ENCODE results near the gene SERPINA6.
"Not testable (repeated sequence)": the region's sequence is repeated elsewhere in the genome, so short reads cannot be mapped to it uniquely, and the experiment has no call there.

SERPINA6 gene

GRCh38 chr14:94288610-94289465 is 34.3 kb downstream of the SERPINA6 start:
- Histone ChIP-seq H3K4me3 (ENCODE audit: low read depth in 1 of 2, low read length in 1 of 2) (no peak overlapping the region), H3K4me1 (ENCODE audit: control insufficient read depth in 1 of 2, insufficient read depth in 1 of 2, low read depth in 1 of 2, low read length in 1 of 2) (no peaks in the 10 kb centered on the region), H3K9me3 (no peaks in the 10 kb centered on the region), H3K27me3 (peaks cover 10% of the 10 kb centered on the region), H3K27ac (no peak overlapping the region), H3K36me3 (no peaks in the 10 kb centered on the region)
- no peak for TF ChIP-seq CTCF (IDR thresholded peaks at IDR 0.05)

GRCh38 chr14:94285158-94285557 is 38.0 kb downstream of the SERPINA6 start:
- H3K27ac ChIP-seq = no peak overlapping the region
- no peaks in the 10 kb centered on the region for H3K9me3 ChIP-seq
- H3K27me3 ChIP-seq = peaks cover 10% of the 10 kb centered on the region
- H3K36me3 ChIP-seq = no peaks in the 10 kb centered on the region
- H3K4me1 ChIP-seq (ENCODE audit: control insufficient read depth in 1 of 2, insufficient read depth in 1 of 2, low read depth in 1 of 2, low read length in 1 of 2) = no peaks in the 10 kb centered on the region
- no peak for TF ChIP-seq CTCF (IDR thresholded peaks at IDR 0.05)
- H3K4me3 ChIP-seq (ENCODE audit: low read depth in 1 of 2, low read length in 1 of 2) = no peak overlapping the region

- Histone ChIP-seq H3K36me3 (no peaks in the 10 kb centered on the region), H3K4me3 (ENCODE audit: low read depth in 1 of 2, low read length in 1 of 2) (no peak overlapping the region)
- no peak for TF ChIP-seq CTCF (IDR thresholded peaks at IDR 0.05)
Measured at GRCh38 chr14:94284221-94284620, 38.9 kb downstream of the SERPINA6 start.

GRCh38 chr14:94282991-94283723 is 40.0 kb downstream of the SERPINA6 start:
- Histone ChIP-seq H3K36me3 (no peaks in the 10 kb centered on the region), H3K27ac (no peak overlapping the region)
- no peak for TF ChIP-seq CTCF (IDR thresholded peaks at IDR 0.05)

More at GRCh38 chr14:94284221-94284620, 38.9 kb downstream of the SERPINA6 start:
- Histone ChIP-seq H3K4me1 (ENCODE audit: control insufficient read depth in 1 of 2, insufficient read depth in 1 of 2, low read depth in 1 of 2, low read length in 1 of 2) (no peaks in the 10 kb centered on the region), H3K27me3 (peaks cover 10% of the 10 kb centered on the region), H3K27ac (no peak overlapping the region), H3K9me3 (no peaks in the 10 kb centered on the region)

GRCh38 chr14:94278731-94279130 is 44.4 kb downstream of the SERPINA6 start:
- H3K9me3 ChIP-seq = no peaks in the 10 kb centered on the region
- TF ChIP-seq CTCF (IDR thresholded peaks at IDR 0.05) = no peak
- H3K4me3 ChIP-seq (ENCODE audit: low read depth in 1 of 2, low read length in 1 of 2) = no peak overlapping the region
- peaks cover 10% of the 10 kb centered on the region for H3K27me3 ChIP-seq
- H3K27ac ChIP-seq = no peak overlapping the region
- no peaks in the 10 kb centered on the region for H3K4me1 ChIP-seq (ENCODE audit: control insufficient read depth in 1 of 2, insufficient read depth in 1 of 2, low read depth in 1 of 2, low read length in 1 of 2)
- no peaks in the 10 kb centered on the region for H3K36me3 ChIP-seq

More at GRCh38 chr14:94282991-94283723, 40.0 kb downstream of the SERPINA6 start:
- Histone ChIP-seq H3K9me3 (no peaks in the 10 kb centered on the region), H3K4me3 (ENCODE audit: low read depth in 1 of 2, low read length in 1 of 2) (no peak overlapping the region), H3K27me3 (peaks cover 18% of the 10 kb centered on the region), H3K4me1 (ENCODE audit: control insufficient read depth in 1 of 2, insufficient read depth in 1 of 2, low read depth in 1 of 2, low read length in 1 of 2) (no peaks in the 10 kb centered on the region)

- not testable (repeated sequence) for H3K36me3 ChIP-seq; H3K4me1 ChIP-seq (ENCODE audit: control insufficient read depth in 1 of 2, insufficient read depth in 1 of 2, low read depth in 1 of 2, low read length in 1 of 2); H3K4me3 ChIP-seq (ENCODE audit: low read depth in 1 of 2, low read length in 1 of 2); H3K9me3 ChIP-seq; H3K27ac ChIP-seq
- peaks cover 17% of the 10 kb centered on the region for H3K27me3 ChIP-seq
Measured at GRCh38 chr14:94276898-94277561, 46.1 kb downstream of the SERPINA6 start.
